Adipocyte (in vitro differentiated cells): ENCODE results near the gene FAAP20.

ENCODE experiments used
- DNase-seq: peaks from one replicate; pipeline ENCODE4 v3.0.0-alpha.2; 2015; ENCODE audit warnings: low read depth
- H3K27me3 ChIP-seq: replicated peaks from 2 replicates; pipeline ENCODE4 v1.7.0; 2013; ENCODE audit warnings: mild to moderate bottlenecking, low read length, moderate library complexity; ENCODE audit not compliant: control insufficient read depth, insufficient read depth
- H3K36me3 ChIP-seq: 2 replicates; pipeline ENCODE4 v1.7.0; 2013; ENCODE audit warnings: low read length, mild to moderate bottlenecking, moderate library complexity; ENCODE audit not compliant: control insufficient read depth, insufficient read depth, severe bottlenecking
- H3K4me1 ChIP-seq: 2 replicates; pipeline ENCODE4 v1.7.0; 2013; ENCODE audit warnings: mild to moderate bottlenecking, low read length, moderate library complexity; ENCODE audit not compliant: control insufficient read depth, insufficient read depth
- H3K4me3 ChIP-seq: 2 replicates; pipeline ENCODE4 v1.7.0; 2013; ENCODE audit warnings: mild to moderate bottlenecking, low read length, moderate library complexity
- H3K9ac ChIP-seq: 2 replicates; pipeline ENCODE4 v1.7.0; 2013; ENCODE audit warnings: mild to moderate bottlenecking, low read length, moderate library complexity
- H3K9me3 ChIP-seq: 2 replicates; pipeline ENCODE4 v1.7.0; 2013; ENCODE audit warnings: mild to moderate bottlenecking, low read length, moderate library complexity; ENCODE audit not compliant: control insufficient read depth

The FAAP20 gene

DNA sequence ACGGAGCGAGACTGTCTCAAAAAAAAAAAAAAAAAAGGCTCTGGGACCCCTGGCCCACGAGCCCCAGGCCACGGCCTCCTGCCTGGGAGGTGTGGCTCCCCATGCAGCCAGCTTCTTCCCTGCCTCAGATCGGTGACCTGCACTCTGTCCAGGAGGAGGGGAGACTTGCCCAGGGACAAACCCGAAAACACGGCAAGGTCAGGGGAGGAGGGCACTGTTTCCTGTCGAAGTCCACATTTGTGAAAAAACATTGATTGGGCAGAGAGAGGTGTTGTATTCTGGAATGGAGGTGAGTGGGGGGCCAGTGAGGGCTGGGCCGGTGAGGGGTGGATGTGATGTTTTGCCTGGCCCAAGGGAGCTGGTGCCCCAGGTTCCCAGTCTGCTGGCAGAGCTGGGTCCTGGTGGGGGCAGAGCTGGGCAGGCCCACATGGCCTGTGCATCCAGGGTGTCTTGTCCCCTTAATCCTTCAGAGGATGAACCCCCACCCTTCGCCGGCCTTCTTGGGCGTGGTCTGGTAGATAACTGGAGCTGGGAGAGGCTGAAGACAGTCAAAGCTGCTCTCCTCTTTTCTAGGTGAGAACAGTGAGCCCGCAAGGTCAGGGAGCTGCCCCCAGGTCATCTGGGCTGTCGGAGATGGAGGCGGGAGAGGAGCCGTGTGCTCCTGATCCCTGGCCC lies 12.4 kb upstream of the FAAP20 start:
- Histone ChIP-seq H3K36me3 (no peaks in the 10 kb centered on the region), H3K27me3 (no peaks in the 10 kb centered on the region), H3K4me3 (peak overlapping the region; percentile 72), H3K4me1 (peaks cover 50% of the 10 kb centered on the region), H3K9ac (peak overlapping the region; percentile 88), H3K9me3 (no peaks in the 10 kb centered on the region)
- no peak for DNase-seq

- no peaks in the 10 kb centered on the region for H3K9me3 ChIP-seq
- peak overlapping the region; percentile 74 for H3K4me3 ChIP-seq
- H3K9ac ChIP-seq = peak overlapping the region; percentile 70
- no peaks in the 10 kb centered on the region for H3K36me3 ChIP-seq
- no peak for DNase-seq
- peaks cover 52% of the 10 kb centered on the region for H3K4me1 ChIP-seq
- H3K27me3 ChIP-seq = no peaks in the 10 kb centered on the region
Measured at GRCh38 chr1:2205191-2205952, 10.8 kb upstream of the FAAP20 start.

GRCh38 chr1:2204415-2205190 lies 10.0 kb upstream of the FAAP20 start:
- peak overlapping the region; percentile 87 for H3K9ac ChIP-seq
- H3K36me3 ChIP-seq = no peaks in the 10 kb centered on the region
- H3K27me3 ChIP-seq = no peaks in the 10 kb centered on the region
- H3K4me3 ChIP-seq = peak overlapping the region; percentile 78
- H3K4me1 ChIP-seq = peaks cover 52% of the 10 kb centered on the region
- no peaks in the 10 kb centered on the region for H3K9me3 ChIP-seq
- DNase-seq = peak; percentile 99

DNA sequence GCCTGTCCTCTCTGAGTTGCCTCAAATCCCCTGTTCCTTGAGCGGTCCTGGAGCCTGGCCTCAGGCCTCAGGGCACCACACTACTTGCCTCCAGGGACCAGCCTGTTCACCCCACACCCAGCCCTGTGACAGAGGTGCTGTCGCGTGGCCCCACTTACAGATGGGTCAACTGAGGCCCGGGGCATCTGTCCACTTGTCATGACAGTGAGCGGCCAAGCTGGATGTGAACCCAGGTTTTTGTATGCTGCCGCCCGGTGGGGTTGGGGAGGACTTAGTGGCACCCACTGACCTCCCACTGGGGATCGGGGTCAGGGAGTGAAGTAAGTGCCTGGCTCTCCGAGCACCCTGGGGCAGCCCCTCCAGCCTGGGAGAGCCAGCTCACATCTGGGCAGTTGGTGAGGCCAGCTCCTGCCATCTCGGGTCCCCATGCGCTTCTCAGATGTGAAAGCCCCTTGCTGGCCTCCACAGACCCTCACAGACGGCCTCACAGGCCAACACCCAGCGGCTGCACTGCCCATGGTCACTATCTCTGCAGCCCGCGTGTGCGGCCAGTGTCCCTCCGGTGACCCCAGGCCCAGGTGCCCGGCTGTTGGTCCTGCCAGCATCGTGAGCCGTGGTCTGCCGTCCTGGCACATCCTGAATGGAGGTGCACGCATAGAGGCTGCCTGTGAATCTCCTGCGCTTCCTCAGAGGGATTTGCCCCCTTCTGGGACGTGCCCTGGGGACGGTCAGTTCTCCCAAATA lies 9.3 kb upstream of the FAAP20 start:
- no peaks in the 10 kb centered on the region for H3K36me3 ChIP-seq
- peaks cover 49% of the 10 kb centered on the region for H3K4me1 ChIP-seq
- no peak for DNase-seq
- H3K9ac ChIP-seq = peak overlapping the region; percentile 87
- peak overlapping the region; percentile 78 for H3K4me3 ChIP-seq
- H3K27me3 ChIP-seq = no peaks in the 10 kb centered on the region
- no peaks in the 10 kb centered on the region for H3K9me3 ChIP-seq

DNA sequence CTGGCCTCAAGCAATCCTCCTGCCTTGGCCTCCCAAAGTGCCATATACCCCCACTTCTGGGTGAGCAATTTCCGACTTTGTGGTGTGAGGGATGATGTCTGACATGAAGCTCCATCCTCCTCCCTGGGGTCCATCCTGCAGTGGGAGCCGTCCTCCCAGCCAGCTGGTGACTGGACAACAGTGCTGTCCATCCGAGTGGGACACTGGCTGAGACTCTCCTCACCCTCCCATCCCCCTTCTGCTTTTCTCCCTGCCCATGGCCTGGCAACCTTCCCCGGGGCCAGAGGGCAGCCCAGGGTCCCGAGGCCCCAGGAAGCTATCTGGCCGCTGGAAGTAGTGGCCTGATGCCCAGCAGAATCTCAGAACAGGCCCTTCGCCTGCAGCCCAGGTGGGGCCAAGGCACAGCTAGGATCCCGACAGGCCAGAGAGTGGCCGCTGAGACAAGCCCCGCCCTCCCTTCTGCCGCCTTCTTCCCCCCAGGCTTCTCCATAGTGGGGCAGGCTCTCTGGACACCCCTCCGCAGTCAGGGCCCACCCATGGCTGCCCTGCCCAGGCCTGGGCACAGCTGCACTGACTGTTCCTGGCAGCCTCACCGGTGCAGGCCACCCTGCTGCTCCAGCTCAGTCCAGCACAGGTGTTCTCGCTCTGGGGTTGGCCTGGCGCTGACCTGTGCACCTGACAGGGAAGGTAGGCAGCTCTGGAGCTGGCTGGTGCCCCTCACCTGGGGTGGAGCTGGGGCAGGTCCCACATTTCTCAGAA lies 8.4 kb upstream of the FAAP20 start:
- peaks cover 43% of the 10 kb centered on the region for H3K4me1 ChIP-seq
- H3K27me3 ChIP-seq = no peaks in the 10 kb centered on the region
- no peaks in the 10 kb centered on the region for H3K36me3 ChIP-seq
- H3K9me3 ChIP-seq = no peaks in the 10 kb centered on the region
- no peak overlapping the region for H3K4me3 ChIP-seq
- DNase-seq = no peak
- no peak overlapping the region for H3K9ac ChIP-seq

DNA sequence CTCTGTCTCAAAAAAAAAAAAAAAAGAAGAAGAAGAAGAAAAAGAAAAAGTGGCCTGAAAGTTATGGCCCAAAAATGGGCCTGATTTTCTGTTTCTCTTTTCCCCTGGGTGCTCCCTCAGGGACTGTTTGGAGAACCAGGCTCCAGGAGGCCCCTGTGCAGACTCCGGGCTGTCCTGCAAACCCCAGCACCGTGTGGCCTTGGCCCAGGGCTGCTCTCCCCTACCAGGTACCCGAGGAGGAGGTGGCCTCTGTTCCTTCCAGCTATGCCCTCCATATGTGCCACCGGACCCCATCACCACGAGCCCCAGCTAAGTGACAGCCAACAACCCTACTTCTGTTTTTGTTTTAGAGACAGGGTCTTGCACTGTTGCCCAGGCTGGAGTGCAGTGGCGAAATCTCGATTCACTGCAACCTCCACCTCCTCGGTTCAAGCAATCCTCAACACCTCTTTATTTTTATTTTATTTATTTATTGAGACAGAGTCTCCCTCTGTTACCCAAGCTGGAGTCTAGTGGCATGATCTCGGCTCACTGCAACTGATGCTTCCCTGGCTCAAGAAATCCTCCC lies 7.5 kb upstream of the FAAP20 start:
- no peaks in the 10 kb centered on the region for H3K9me3 ChIP-seq

GRCh38 chr1:2201062-2201461 lies 6.5 kb upstream of the FAAP20 start:
- Histone ChIP-seq H3K9me3 (no peaks in the 10 kb centered on the region), H3K27me3 (no peaks in the 10 kb centered on the region), H3K4me3 (no peak overlapping the region), H3K9ac (peak overlapping the region; percentile 25), H3K36me3 (no peaks in the 10 kb centered on the region), H3K4me1 (peaks cover 26% of the 10 kb centered on the region)
- DNase-seq = no peak

More for the DNA sequence above, 7.5 kb upstream of the FAAP20 start:
- no peak overlapping the region for H3K9ac ChIP-seq
- H3K27me3 ChIP-seq = no peaks in the 10 kb centered on the region
- no peaks in the 10 kb centered on the region for H3K36me3 ChIP-seq
- no peak overlapping the region for H3K4me3 ChIP-seq
- no peak for DNase-seq
- peaks cover 34% of the 10 kb centered on the region for H3K4me1 ChIP-seq

DNA sequence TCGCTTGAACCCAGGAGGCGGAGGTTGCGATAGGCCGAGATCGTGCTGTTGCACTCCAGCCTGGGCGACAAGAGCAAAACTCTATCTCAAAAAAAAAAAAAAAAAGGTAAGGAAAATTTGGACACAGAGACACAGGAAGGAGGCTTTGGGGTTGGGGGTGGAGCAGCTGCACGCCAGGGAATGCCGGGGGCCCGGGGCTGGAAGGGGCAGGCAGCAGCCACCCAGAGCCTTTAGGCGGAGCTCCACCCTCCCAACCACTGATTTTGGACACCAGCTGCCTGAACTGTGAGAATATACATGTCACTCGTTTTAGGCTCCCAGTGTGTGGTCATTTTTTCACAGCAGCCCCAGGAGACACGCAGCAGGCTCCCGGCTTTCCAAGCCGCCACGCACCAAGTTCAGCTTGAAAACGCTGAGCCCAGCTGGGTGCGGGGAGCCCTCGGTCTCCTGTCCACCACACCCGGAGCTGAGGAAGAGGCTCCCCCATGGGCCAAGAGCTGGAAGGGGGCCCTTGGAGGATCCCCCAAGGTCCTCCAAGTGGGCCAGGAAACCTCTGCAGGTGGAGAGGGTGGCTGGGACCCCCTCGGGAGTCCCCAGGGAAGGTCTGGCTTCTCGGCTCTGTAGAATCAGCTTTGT lies 5.9 kb upstream of the FAAP20 start:
- Histone ChIP-seq H3K27me3 (no peaks in the 10 kb centered on the region), H3K4me1 (peaks cover 23% of the 10 kb centered on the region), H3K36me3 (no peaks in the 10 kb centered on the region), H3K9me3 (no peaks in the 10 kb centered on the region), H3K4me3 (peak overlapping the region; percentile 89), H3K9ac (peak overlapping the region; percentile 25)
- DNase-seq = no peak

- Histone ChIP-seq H3K27me3 (no peaks in the 10 kb centered on the region), H3K9ac (peak overlapping the region; percentile 89), H3K4me3 (peak overlapping the region; percentile 89), H3K9me3 (no peaks in the 10 kb centered on the region), H3K36me3 (no peaks in the 10 kb centered on the region), H3K4me1 (peaks cover 22% of the 10 kb centered on the region)
- peak; percentile 94 for DNase-seq
Measured at GRCh38 chr1:2199042-2199810, 4.7 kb upstream of the FAAP20 start.
